CD14-positive monocyte (primary cell): ENCODE measurements around the gene PNMA8C. TPM values are rescaled to one million over a fixed set of nuclear protein-coding genes. Genes with fewer than 3 reads are reported as not detected.
A peak's percentile ranks its signal among the peaks of the same experiment; 100 is the strongest.

Experiments used
- DNase-seq, 3 donors: peaks; one replicate each; pipeline ENCODE4 v3.0.0-alpha.2; 2011 to 2022
- H2AFZ ChIP-seq: 2 replicates; pipeline ENCODE4 v1.6.0; 2012; ENCODE audit warnings: mild to moderate bottlenecking, low read depth, low read length, inconsistent platforms; ENCODE audit not compliant: insufficient read depth, poor library complexity, severe bottlenecking
- H3K27ac ChIP-seq, 2 donors: 1 replicate in 1 of 2; 2 replicates in 1 of 2; pipeline ENCODE4 v1.5.1; 2012 to 2013; ENCODE audit warnings: low read length in 2 of 2, control low read depth in 1 of 2, inconsistent platforms in 1 of 2, low read depth in 1 of 2, mild to moderate bottlenecking in 1 of 2
- H3K27me3 ChIP-seq, 2 donors: one replicate each; pipeline versions ENCODE4 v1.6.0 to v1.6.1; 2011 to 2013; ENCODE audit warnings: low read length in 2 of 2; ENCODE audit not compliant: control insufficient read depth in 2 of 2, insufficient read depth in 2 of 2
- H3K36me3 ChIP-seq, 2 donors: replicated peaks in 1 of 2; 1 replicate in 1 of 2; 2 replicates in 1 of 2; pipeline versions ENCODE4 v1.5.1 to v1.6.1; 2012 to 2013; ENCODE audit warnings: low read length in 2 of 2, control low read depth in 1 of 2, inconsistent platforms in 1 of 2, mild to moderate bottlenecking in 1 of 2; ENCODE audit not compliant: insufficient read depth in 2 of 2, control insufficient read depth in 1 of 2
- H3K4me1 ChIP-seq, 2 donors: 1 replicate in 1 of 2; 2 replicates in 1 of 2; pipeline versions ENCODE4 v1.5.1 to v1.6.1; 2012 to 2013; ENCODE audit warnings: low read length in 2 of 2, control low read depth in 1 of 2, inconsistent platforms in 1 of 2, mild to moderate bottlenecking in 1 of 2, moderate library complexity in 1 of 2; ENCODE audit not compliant: insufficient read depth in 2 of 2, control insufficient read depth in 1 of 2
- H3K4me2 ChIP-seq: replicated peaks from 2 replicates; pipeline ENCODE3; 2012; ENCODE audit warnings: low read length, moderate library complexity, mild to moderate bottlenecking; ENCODE audit not compliant: poor library complexity, severe bottlenecking; ENCODE audit errors: extremely low read depth
- H3K4me3 ChIP-seq, 3 experiments: fragments of 200-600 bp in 1 of 3; sonication (generic) in 1 of 3; replicated peaks in 1 of 3; 1 replicate in 2 of 3; 2 replicates in 1 of 3; pipeline ENCODE4 v1.5.1; 2011 to 2013; ENCODE audit warnings: low read length in 3 of 3, mild to moderate bottlenecking in 3 of 3, control low read depth in 2 of 3, low read depth in 2 of 3, inconsistent platforms in 1 of 3, moderate library complexity in 1 of 3
- H3K79me2 ChIP-seq: 2 replicates; pipeline ENCODE4 v1.6.0; 2012; ENCODE audit warnings: mild to moderate bottlenecking, control low read depth, inconsistent platforms, low read length, moderate library complexity; ENCODE audit not compliant: insufficient read depth
- H3K9ac ChIP-seq: 2 replicates; pipeline ENCODE4 v1.6.0; 2017; ENCODE audit warnings: low read length, mild to moderate bottlenecking; ENCODE audit not compliant: insufficient read depth, poor library complexity, severe bottlenecking
- H3K9me3 ChIP-seq, 2 donors: replicated peaks in 1 of 2; 1 replicate in 1 of 2; 2 replicates in 1 of 2; pipeline versions ENCODE4 v1.5.1 to v1.6.1; 2012 to 2013; ENCODE audit warnings: low read length in 2 of 2, control low read depth in 1 of 2; ENCODE audit not compliant: control insufficient read depth in 1 of 2, insufficient read depth in 1 of 2
- H4K20me1 ChIP-seq: 2 replicates; pipeline ENCODE4 v1.6.0; 2012; ENCODE audit warnings: mild to moderate bottlenecking, low read length, control low read depth, moderate library complexity; ENCODE audit not compliant: insufficient read depth
- H3K27ac Mint-ChIP-seq, 7 donors: one replicate each; pipeline ENCODE4 v1.8.0; 2020; ENCODE audit warnings: mild to moderate bottlenecking in 7 of 7, mixed read lengths in 7 of 7, moderate library complexity in 6 of 7, inconsistent platforms in 2 of 7
- H3K27me3 Mint-ChIP-seq, 3 donors: one replicate each; pipeline ENCODE4 v1.8.0; 2021 to 2022; ENCODE audit warnings: low read depth in 3 of 3, mild to moderate bottlenecking in 3 of 3, mixed read lengths in 3 of 3, moderate library complexity in 3 of 3, inconsistent platforms in 1 of 3
- H3K36me3 Mint-ChIP-seq, 2 donors: one replicate each; pipeline ENCODE4 v1.8.0; 2020; ENCODE audit warnings: mixed read lengths in 2 of 2, inconsistent platforms in 1 of 2, mild to moderate bottlenecking in 1 of 2
- H3K4me1 Mint-ChIP-seq: one replicate; pipeline ENCODE4 v1.8.0; 2020; ENCODE audit warnings: mild to moderate bottlenecking, mixed read lengths
- H3K4me3 Mint-ChIP-seq, 2 donors: one replicate each; pipeline ENCODE4 v1.8.0; 2020; ENCODE audit warnings: mild to moderate bottlenecking in 2 of 2, mixed read lengths in 2 of 2, moderate library complexity in 1 of 2
- H3K9me3 Mint-ChIP-seq, 7 donors: one replicate each; pipeline ENCODE4 v1.8.0; 2020 to 2022; ENCODE audit warnings: mixed read lengths in 7 of 7, mild to moderate bottlenecking in 6 of 7, moderate library complexity in 6 of 7, inconsistent platforms in 2 of 7
- CTCF ChIP-seq: fragments of 200-600 bp; IDR thresholded peaks from one replicate; pipeline ENCODE4 v1.8.0; 2022; ENCODE audit warnings: antibody characterized with exemption, mild to moderate bottlenecking
- WGBS: methylation state at CpG from one replicate; pipeline ENCODE4 v1.1.5; 2013; ENCODE audit warnings: missing lambda C conversion rate; ENCODE audit not compliant: insufficient coverage; 5-methylcytosine and 5-hydroxymethylcytosine counted together
- intact Hi-C, 2 donors: fragments of 100-400 bp; cut with micrococcal nuclease; formaldehyde crosslinking; loops; one replicate each; pipeline versions ENCODE4 v1.15.0 to v1.15.1; 2023
- polyA plus RNA-seq, 3 donors: library from polyadenylated mRNA; depleted of rRNA in 1 of 3; unstranded in 2 of 3; stranded (reverse) in 1 of 3; fragments of 300-500 nt in 2 of 3; fragments of >200 nt in 1 of 3; fragmentation: Illumina TruSeq in 2 of 3; gene quantifications; 1 replicate in 2 of 3; 2 replicates in 1 of 3; pipeline ENCODE4 v1.2.3, GENCODE V29; 2012 to 2021

PNMA8C gene
- polyA plus RNA-seq, 3 donors = not detected

GRCh38 chr19:46384396-46384795 is 44.3 kb downstream of the PNMA8C start:
- Histone ChIP-seq H3K4me3 (no peak overlapping the region), H3K4me1 (no peaks in the 10 kb centered on the region), H3K9me3 (no peaks in the 10 kb centered on the region), H3K27me3 (no peaks in the 10 kb centered on the region), H4K20me1 (no peaks in the 10 kb centered on the region), H3K79me2 (no peaks in the 10 kb centered on the region), H3K36me3 (peaks cover 87 to 100% of the 10 kb centered on the region in 2 donors), H2AFZ (no peak overlapping the region), H3K9ac (no peak overlapping the region), H3K27ac (no peak overlapping the region), H3K4me2 (no peak overlapping the region)
- H3K27me3 Mint-ChIP-seq = peaks cover 0 to 2% (median 1%) of the 10 kb centered on the region in 3 donors
- peaks cover 0 to 3% (median 0%) of the 10 kb centered on the region in 7 donors for H3K9me3 Mint-ChIP-seq
- H3K4me3 Mint-ChIP-seq = no peak overlapping the region
- intact Hi-C loops = no loop called here
- no peaks in the 10 kb centered on the region for H3K4me1 Mint-ChIP-seq
- peaks cover 84 to 95% of the 10 kb centered on the region in 2 donors for H3K36me3 Mint-ChIP-seq
- H3K27ac Mint-ChIP-seq = no peak overlapping the region
- no peak for DNase-seq
- no peak for TF ChIP-seq CTCF
- WGBS = 100% methylated on average over 7 of the region's 11 CpGs

GRCh38 chr19:46383846-46384245 is 44.9 kb downstream of the PNMA8C start:
- Mint-ChIP-seq H3K4me1 (no peaks in the 10 kb centered on the region), H3K9me3 (peaks cover 0 to 3% (median 0%) of the 10 kb centered on the region in 7 donors), H3K27me3 (peaks cover 0 to 2% (median 0%) of the 10 kb centered on the region in 3 donors), H3K4me3 (no peak overlapping the region), H3K36me3 (peaks cover 80 to 93% of the 10 kb centered on the region in 2 donors), H3K27ac (peak overlapping the region in 1 of 7 donors; percentile 64)
- peaks cover 85 to 100% of the 10 kb centered on the region in 2 donors for H3K36me3 ChIP-seq
- H3K4me1 ChIP-seq = no peaks in the 10 kb centered on the region
- no peak for DNase-seq
- no peaks in the 10 kb centered on the region for H3K79me2 ChIP-seq
- H2AFZ ChIP-seq = no peak overlapping the region
- TF ChIP-seq CTCF = no peak
- H3K4me3 ChIP-seq = no peak overlapping the region
- no peaks in the 10 kb centered on the region for H4K20me1 ChIP-seq
- H3K9ac ChIP-seq = no peak overlapping the region
- intact Hi-C loops = no loop called here
- H3K9me3 ChIP-seq = no peaks in the 10 kb centered on the region
- no peaks in the 10 kb centered on the region for H3K27me3 ChIP-seq
- no peak overlapping the region for H3K27ac ChIP-seq
- 98% methylated on average over 6 of the region's 7 CpGs for WGBS
- no peak overlapping the region for H3K4me2 ChIP-seq
